Left lung (tissue), 10 donors: ENCODE data around the gene TMEM51. TPM values are rescaled to one million over a fixed set of nuclear protein-coding genes. Genes with fewer than 3 reads are reported as not detected.

Source experiments
- ATAC-seq: fragments of 200-7000 bp; cut with Tn5 transposase; one replicate; pipeline ENCODE4 v1.9.1; 2020; ENCODE audit warnings: moderate library complexity
- DNase-seq, 4 donors: peaks; one replicate each; pipeline ENCODE4 v3.0.0-alpha.2; 2013 to 2020
- H3K27ac ChIP-seq, 2 donors: fragments of 200-600 bp; sonication (generic) in 1 of 2; one replicate each; pipeline versions ENCODE4 v1.5.0 to v1.8.0; 2020 to 2021
- H3K27me3 ChIP-seq, 2 donors: fragments of 200-600 bp; sonication (generic) in 1 of 2; one replicate each; pipeline versions ENCODE4 v1.5.0 to v1.8.0; 2020 to 2021
- H3K36me3 ChIP-seq, 2 donors: fragments of 200-600 bp; sonication (generic) in 1 of 2; one replicate each; pipeline versions ENCODE4 v1.5.0 to v1.8.0; 2020 to 2021
- H3K4me1 ChIP-seq, 2 donors: fragments of 200-600 bp; one replicate each; pipeline ENCODE4 v1.8.0; 2021
- H3K4me3 ChIP-seq, 2 donors: fragments of 200-600 bp; sonication (generic) in 1 of 2; one replicate each; pipeline versions ENCODE4 v1.5.0 to v1.8.0; 2020 to 2021; ENCODE audit warnings: mild to moderate bottlenecking in 1 of 2
- H3K9me3 ChIP-seq, 2 donors: fragments of 200-600 bp; sonication (generic) in 1 of 2; one replicate each; pipeline versions ENCODE4 v1.5.0 to v1.8.0; 2020 to 2021
- CTCF ChIP-seq, 2 donors: fragments of 200-600 bp; sonication (generic) in 1 of 2; IDR thresholded peaks; one replicate each; pipeline versions ENCODE4 v1.5.0 to v1.8.0; 2021; ENCODE audit warnings: antibody characterized with exemption in 2 of 2
- intact Hi-C, 2 donors: fragments of 100-400 bp; cut with DNase I; formaldehyde crosslinking; loops; one replicate each; pipeline versions ENCODE4 v1.11.2 to v1.14.2; 2022
- polyA plus RNA-seq, 6 donors: library from polyadenylated mRNA; unstranded; fragments of 120-200 nt; gene quantifications; one replicate each; pipeline ENCODE4 v1.2.1, GENCODE V29; 2013; ENCODE audit not compliant: insufficient read length in 6 of 6
- total RNA-seq, 2 donors: library from RNA; stranded (reverse); fragmentation: NEBNext Ultra II Directional; extraction: Animal tissue kit (Norgen Biotek cat#: 25700); gene quantifications; one replicate each; pipeline ENCODE4 v1.2.1, GENCODE V29; 2021
- donor health status: DM: no; HTN: yes; CAD: no.
- donor health status: DM: no; HTN: no; CAD: no.

TMEM51 gene
- total and polyA plus RNA-seq, 8 donors: 10.6 to 17.9 (median 15.7) TPM

- ATAC-seq (no peak), DNase-seq (no peak)
- H3K9me3 ChIP-seq: no peaks in the 10 kb centered on the region
- no peak overlapping the region for H3K27ac ChIP-seq
- H3K4me3 ChIP-seq: no peak overlapping the region
- no peaks in the 10 kb centered on the region for H3K27me3 ChIP-seq
- intact Hi-C loops: no loop called here
- no peak for TF ChIP-seq CTCF (IDR thresholded peaks at IDR 0.05)
- H3K36me3 ChIP-seq: peaks cover 0 to 3% of the 10 kb centered on the region in 2 donors
- H3K4me1 ChIP-seq: no peaks in the 10 kb centered on the region
These were observed 38.7 kb upstream of the TMEM51 start for GRCh38 chr1:15114884-15115283.

GRCh38 chr1:15115542-15116330 lies 37.8 kb upstream of the TMEM51 start:
- H3K4me1 ChIP-seq: no peaks in the 10 kb centered on the region
- no peaks in the 10 kb centered on the region for H3K27me3 ChIP-seq
- peaks cover 0 to 3% of the 10 kb centered on the region in 2 donors for H3K36me3 ChIP-seq
- no peak overlapping the region for H3K4me3 ChIP-seq
- intact Hi-C loops: no loop called here
- ATAC-seq (no peak), DNase-seq (no peak)
- H3K27ac ChIP-seq: no peak overlapping the region
- TF ChIP-seq CTCF (IDR thresholded peaks at IDR 0.05): no peak
- no peaks in the 10 kb centered on the region for H3K9me3 ChIP-seq

GRCh38 chr1:15116966-15117365 lies 36.6 kb upstream of the TMEM51 start:
- Histone ChIP-seq H3K9me3 (no peaks in the 10 kb centered on the region), H3K27ac (no peak overlapping the region), H3K27me3 (no peaks in the 10 kb centered on the region), H3K36me3 (peaks cover 0 to 3% of the 10 kb centered on the region in 2 donors), H3K4me3 (no peak overlapping the region), H3K4me1 (no peaks in the 10 kb centered on the region)
- intact Hi-C loops: no loop called here
- no peak for TF ChIP-seq CTCF (IDR thresholded peaks at IDR 0.05)
- DNase-seq: no peak
- no peak for ATAC-seq

- Histone ChIP-seq H3K9me3 (no peaks in the 10 kb centered on the region), H3K27me3 (no peaks in the 10 kb centered on the region), H3K4me3 (no peak overlapping the region), H3K36me3 (peaks cover 0 to 3% of the 10 kb centered on the region in 2 donors), H3K27ac (no peak overlapping the region), H3K4me1 (no peaks in the 10 kb centered on the region)
- DNase-seq: no peak
- intact Hi-C loops: no loop called here
- no peak for TF ChIP-seq CTCF (IDR thresholded peaks at IDR 0.05)
- no peak for ATAC-seq
These were observed 35.7 kb upstream of the TMEM51 start for GRCh38 chr1:15117671-15118325.

GRCh38 chr1:15118579-15118978 lies 35.0 kb upstream of the TMEM51 start:
- intact Hi-C loops: no loop called here
- Histone ChIP-seq H3K4me1 (no peaks in the 10 kb centered on the region), H3K36me3 (peaks cover 0 to 3% of the 10 kb centered on the region in 2 donors), H3K9me3 (no peaks in the 10 kb centered on the region), H3K4me3 (no peak overlapping the region), H3K27me3 (no peaks in the 10 kb centered on the region), H3K27ac (no peak overlapping the region)
- TF ChIP-seq CTCF (IDR thresholded peaks at IDR 0.05): no peak
- ATAC-seq (no peak), DNase-seq (no peak)
